Fibroblast of the aortic adventitia (primary cell): ENCODE data around the gene LTBR. TPM values are rescaled to one million over a fixed set of nuclear protein-coding genes. Genes with fewer than 3 reads are reported as not detected.
A peak's percentile ranks its signal among the peaks of the same experiment; 100 is the strongest.
"Not testable (repeated sequence)": the region's sequence is repeated elsewhere in the genome, so short reads cannot be mapped to it uniquely, and the experiment has no call there.

Experiments used
- DNase-seq: peaks from one replicate; pipeline ENCODE4 v3.0.0-alpha.2; 2010; ENCODE audit warnings: low read depth
- H3K4me3 ChIP-seq: 2 replicates; pipeline ENCODE4 v1.5.1; 2011; ENCODE audit warnings: low read depth, mild to moderate bottlenecking, control low read depth, low read length, moderate library complexity
- CTCF ChIP-seq: IDR thresholded peaks from 2 replicates; pipeline ENCODE4 v1.5.1; 2011; ENCODE audit warnings: mild to moderate bottlenecking, low read length, control low read depth, inconsistent platforms; ENCODE audit not compliant: insufficient read depth
- total RNA-seq: library from RNA; depleted of rRNA; stranded (reverse); fragments of >200 nt; gene quantifications from 2 replicates; pipeline ENCODE4 v1.2.3, GENCODE V29; 2012; ENCODE audit warnings: low replicate concordance

LTBR gene
- total RNA-seq, 1 donor, result 93.7 TPM

- H3K4me3 ChIP-seq, result no peak overlapping the region
- TF ChIP-seq CTCF, result no peak
- DNase-seq, result no peak
Measured at GRCh38 chr12:6426882-6427671, 43.1 kb downstream of the LTBR start.

- H3K4me3 ChIP-seq, result not testable (repeated sequence)
Measured at GRCh38 chr12:6427796-6428195, 43.8 kb downstream of the LTBR start.

GRCh38 chr12:6428326-6428725 is 44.4 kb downstream of the LTBR start:
- no peak for DNase-seq

More at GRCh38 chr12:6427796-6428195, 43.8 kb downstream of the LTBR start:
- DNase-seq, result not testable (repeated sequence)

GRCh38 chr12:6430124-6430989 is 46.4 kb downstream of the LTBR start:
- DNase-seq, result peak; percentile 100
- no peak for TF ChIP-seq CTCF
- H3K4me3 ChIP-seq, result peak overlapping the region; percentile 47

More at GRCh38 chr12:6428326-6428725, 44.4 kb downstream of the LTBR start:
- no peak overlapping the region for H3K4me3 ChIP-seq
- TF ChIP-seq CTCF, result no peak

- DNase-seq, result no peak
- no peak for TF ChIP-seq CTCF
Measured at GRCh38 chr12:6432991-6433390, 49.0 kb downstream of the LTBR start.

GRCh38 chr12:6434205-6435140 is 50.5 kb downstream of the LTBR start:
- no peak for DNase-seq
- no peak for TF ChIP-seq CTCF
- no peak overlapping the region for H3K4me3 ChIP-seq

More at GRCh38 chr12:6432991-6433390, 49.0 kb downstream of the LTBR start:
- no peak overlapping the region for H3K4me3 ChIP-seq
